GM12872 (cell line): ENCODE measurements around the gene SLC2A13.

Experiments used
- CTCF ChIP-seq: IDR thresholded peaks from 3 replicates; pipeline ENCODE4 v1.5.1; 2011; ENCODE audit warnings: low read depth, mild to moderate bottlenecking, low read length, moderate library complexity; ENCODE audit not compliant: insufficient read depth

Gene SLC2A13

DNA sequence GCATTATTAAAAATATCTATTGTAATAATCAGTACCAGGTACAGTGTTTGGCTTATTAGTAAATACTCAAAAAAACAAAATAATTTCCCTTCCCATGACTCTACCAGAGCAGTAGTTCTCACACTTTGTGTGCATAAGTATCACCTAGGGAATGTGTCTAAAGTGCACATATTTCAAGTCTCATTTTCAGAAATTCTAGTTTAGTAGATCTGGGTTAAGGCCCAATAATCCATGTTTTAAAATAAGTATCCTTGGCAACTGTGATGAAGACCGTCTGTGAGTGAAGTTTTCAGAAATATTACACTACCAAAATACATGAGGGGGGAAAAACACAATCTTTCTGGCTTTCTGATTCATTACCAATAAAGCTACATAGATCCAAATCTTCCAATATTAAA lies 237.6 kb downstream of the SLC2A13 start:
- no peak for TF ChIP-seq CTCF

GRCh38 chr12:39867631-39868327 lies 238.1 kb downstream of the SLC2A13 start:
- TF ChIP-seq CTCF: no peak

- TF ChIP-seq CTCF: no peak
Observed at GRCh38 chr12:39866135-39866534, 239.7 kb downstream of the SLC2A13 start.

- no peak for TF ChIP-seq CTCF
Observed at GRCh38 chr12:39860695-39861094, 245.2 kb downstream of the SLC2A13 start.

DNA sequence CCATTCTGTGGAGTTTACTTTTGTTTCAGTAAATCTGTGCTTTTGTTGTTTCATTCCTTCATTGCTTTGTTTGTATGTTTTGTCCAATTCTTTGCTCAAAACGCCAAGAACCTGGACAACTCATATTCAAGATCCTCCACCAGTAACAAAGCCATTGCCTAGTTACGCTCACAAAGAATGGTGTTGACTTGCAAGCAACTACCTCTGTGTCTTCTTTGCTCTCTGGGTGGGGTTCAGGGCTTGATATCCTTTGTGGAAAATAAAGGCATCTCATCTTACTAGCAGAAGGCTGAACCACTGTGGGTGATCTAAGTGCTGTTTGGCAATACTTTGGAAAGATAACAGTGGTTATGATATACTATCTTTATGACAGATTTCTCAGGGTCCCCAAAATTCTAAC lies 252.9 kb downstream of the SLC2A13 start:
- TF ChIP-seq CTCF: no peak

- no peak for TF ChIP-seq CTCF
Observed at GRCh38 chr12:39852346-39852745, 253.5 kb downstream of the SLC2A13 start.

DNA sequence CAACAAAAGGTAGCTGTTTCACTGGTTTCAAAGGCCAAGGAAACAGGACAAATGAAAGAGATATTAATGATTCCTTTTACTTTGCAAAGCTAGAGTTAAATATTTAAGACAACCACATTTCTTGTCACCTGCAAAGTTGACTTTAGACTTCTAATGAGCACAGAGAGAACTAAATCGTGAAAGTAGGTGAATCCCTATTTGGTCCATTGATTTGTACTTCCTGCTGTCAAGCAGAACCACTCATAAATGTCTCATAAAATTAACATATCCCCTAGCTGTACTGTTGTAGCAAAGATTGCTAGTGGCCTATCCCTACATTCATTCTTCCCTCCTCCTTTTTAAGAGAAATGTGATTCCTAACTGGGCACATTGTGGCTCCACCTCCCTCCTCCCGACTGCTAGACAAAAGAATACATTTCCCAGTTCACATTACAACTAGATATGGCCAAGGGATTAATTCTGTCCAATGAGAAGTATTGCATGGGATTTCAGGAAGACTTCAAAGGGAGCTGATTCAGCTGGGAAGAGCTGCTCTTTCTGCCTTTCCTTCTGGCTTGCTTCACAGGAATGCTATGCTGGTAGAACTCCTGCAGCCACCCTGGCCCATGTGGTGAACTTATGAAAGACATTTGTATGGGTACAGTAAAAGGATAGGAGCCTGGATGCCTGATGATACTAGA lies 258.8 kb downstream of the SLC2A13 start:
- TF ChIP-seq CTCF: no peak
